Thyroid gland (tissue), 4 donors: ENCODE measurements around the gene TFCP2L1.

Source experiments
- CTCF ChIP-seq, 6 experiments: fragments of 200-600 bp in 3 of 6; fragments of 450-650 bp in 3 of 6; sonication (generic) in 3 of 6; IDR thresholded peaks; one replicate each; pipeline ENCODE4 v1.5.1; 2016 to 2019; ENCODE audit warnings: antibody characterized with exemption in 6 of 6, mild to moderate bottlenecking in 2 of 6, inconsistent platforms in 1 of 6, moderate library complexity in 1 of 6
- POLR2A ChIP-seq, 2 donors: fragments of 450-650 bp; IDR thresholded peaks; one replicate each; pipeline ENCODE4 v1.6.1; 2017; ENCODE audit warnings: antibody characterized with exemption in 2 of 2, mild to moderate bottlenecking in 2 of 2, moderate library complexity in 1 of 2

GRCh38 chr2:121297217-121297830 is 12.3 kb upstream of the TFCP2L1 start:
- TF ChIP-seq CTCF (IDR thresholded peaks at IDR 0.05) = peak in 4 of 6 experiments; percentile 38 to 62 (median 58)
- no peak for TF ChIP-seq POLR2A (IDR thresholded peaks at IDR 0.05)
